GM23338 (cell line): ENCODE data around the gene AGAP1. TPM values are rescaled to one million over a fixed set of nuclear protein-coding genes. Genes with fewer than 3 reads are reported as not detected.
A peak's percentile ranks its signal among the peaks of the same experiment; 100 is the strongest.

ENCODE experiments used
- ATAC-seq: fragments of 200-7000 bp; cut with Tn5 transposase; 3 replicates; pipeline ENCODE4 v1.9.1; 2020
- DNase-seq: peaks from one replicate; pipeline ENCODE4 v3.0.0-alpha.2; 2015; ENCODE audit warnings: low spot score
- H2AFZ ChIP-seq: fragments of 200-600 bp; sonication (generic); 2 replicates; pipeline ENCODE4 v1.8.0; 2016; ENCODE audit warnings: antibody characterized with exemption, mild to moderate bottlenecking, moderate library complexity
- H3F3A ChIP-seq: fragments of 200-600 bp; sonication (generic); replicated peaks from 2 replicates; pipeline ENCODE4 v1.8.0; 2017; ENCODE audit warnings: antibody characterized with exemption, mixed run types, low read depth
- H3K27ac ChIP-seq: fragments of 200-600 bp; sonication (generic); 2 replicates; pipeline ENCODE4 v1.6.1; 2016; ENCODE audit warnings: low read depth
- H3K27me3 ChIP-seq: fragments of 200-600 bp; sonication (generic); 2 replicates; pipeline ENCODE4 v1.8.0; 2016; ENCODE audit warnings: mild to moderate bottlenecking, mixed run types, moderate library complexity; ENCODE audit not compliant: insufficient read depth
- H3K36me3 ChIP-seq: fragments of 200-600 bp; sonication (generic); 2 replicates; pipeline ENCODE4 v1.8.0; 2016; ENCODE audit warnings: mild to moderate bottlenecking; ENCODE audit not compliant: insufficient read depth
- H3K4me1 ChIP-seq: fragments of 200-600 bp; sonication (generic); 2 replicates; pipeline ENCODE4 v1.8.0; 2016; ENCODE audit warnings: mild to moderate bottlenecking, moderate library complexity; ENCODE audit not compliant: insufficient read depth
- H3K4me2 ChIP-seq: fragments of 200-600 bp; sonication (generic); 2 replicates; pipeline ENCODE4 v1.7.1; 2017; ENCODE audit warnings: mixed run types
- H3K4me3 ChIP-seq: fragments of 200-600 bp; sonication (generic); 2 replicates; pipeline ENCODE4 v1.6.1; 2016; ENCODE audit warnings: mixed run types
- H3K79me2 ChIP-seq: fragments of 200-600 bp; sonication (generic); replicated peaks from 2 replicates; pipeline ENCODE4 v1.8.0; 2017; ENCODE audit warnings: mild to moderate bottlenecking; ENCODE audit not compliant: insufficient read depth
- H3K9me2 ChIP-seq: fragments of 200-600 bp; sonication (generic); 2 replicates; pipeline ENCODE4 v1.8.0; 2017; ENCODE audit not compliant: insufficient read depth
- H4K20me1 ChIP-seq: fragments of 200-600 bp; sonication (generic); replicated peaks from 2 replicates; pipeline ENCODE4 v1.8.0; 2017; ENCODE audit warnings: mild to moderate bottlenecking; ENCODE audit not compliant: insufficient read depth
- H3K27ac Mint-ChIP-seq: 2 replicates; pipeline ENCODE4 v1.8.0; 2020; ENCODE audit warnings: inconsistent platforms, mild to moderate bottlenecking, moderate library complexity, mixed read lengths
- H3K27me3 Mint-ChIP-seq: 3 replicates; pipeline ENCODE4 v1.8.0; 2022; ENCODE audit warnings: low read depth, mild to moderate bottlenecking, moderate library complexity, mixed read lengths, inconsistent platforms; ENCODE audit not compliant: insufficient read depth, poor library complexity
- H3K36me3 Mint-ChIP-seq: 3 replicates; pipeline ENCODE4 v1.8.0; 2021; ENCODE audit warnings: low read depth, mild to moderate bottlenecking, inconsistent platforms, moderate library complexity, mixed read lengths
- H3K4me1 Mint-ChIP-seq: 3 replicates; pipeline ENCODE4 v1.8.0; 2020; ENCODE audit warnings: mild to moderate bottlenecking, inconsistent platforms, mixed read lengths
- H3K4me3 Mint-ChIP-seq: 3 replicates; pipeline ENCODE4 v1.8.0; 2021; ENCODE audit warnings: moderate library complexity, mild to moderate bottlenecking, inconsistent platforms, mixed read lengths
- H3K9me3 Mint-ChIP-seq: 3 replicates; pipeline ENCODE4 v1.8.0; 2020; ENCODE audit warnings: moderate library complexity, mild to moderate bottlenecking, inconsistent platforms, mixed read lengths
- CREB1 ChIP-seq: fragments of 250-450 bp; sonication (Bioruptor Pico); IDR thresholded peaks from 2 replicates; pipeline ENCODE4 v1.5.0; 2020; ENCODE audit warnings: low read depth, mild to moderate bottlenecking, moderate library complexity
- EZH2 ChIP-seq: fragments of 200-600 bp; sonication (generic); IDR thresholded peaks from one replicate; pipeline ENCODE4 v1.8.0; 2017; ENCODE audit warnings: antibody characterized with exemption, mild to moderate bottlenecking, low read depth; ENCODE audit not compliant: unreplicated experiment
- EZH2phosphoT487 ChIP-seq: fragments of 200-600 bp; sonication (generic); IDR thresholded peaks from one replicate; pipeline ENCODE4 v1.8.1; 2018; ENCODE audit warnings: antibody characterized with exemption; ENCODE audit not compliant: unreplicated experiment
- NANOG ChIP-seq: IDR thresholded peaks from 2 replicates; pipeline ENCODE4 v1.6.1; 2016; ENCODE audit warnings: antibody characterized with exemption, borderline replicate concordance
- POLR2AphosphoS5 ChIP-seq: IDR thresholded peaks from 2 replicates; pipeline ENCODE4 v1.6.1; 2016; ENCODE audit warnings: antibody characterized with exemption, low read depth
- ZNF114 ChIP-seq: fragments of 250-450 bp; sonication (Bioruptor Pico); IDR thresholded peaks from 2 replicates; pipeline ENCODE4 v1.5.0; 2020; ENCODE audit warnings: mild to moderate bottlenecking, moderate library complexity
- ZNF331 ChIP-seq: fragments of 250-450 bp; sonication (Bioruptor Pico); IDR thresholded peaks from 2 replicates; pipeline ENCODE4 v1.5.0; 2020; ENCODE audit warnings: low read depth, mild to moderate bottlenecking, moderate library complexity
- polyA plus RNA-seq: library from polyadenylated mRNA; unstranded; fragments of >200 nt; fragmentation: Nextera tagmentation; extraction: Ambion mirVana; gene quantifications from 2 replicates; pipeline ENCODE4 v1.2.1, GENCODE V29; 2016
- total RNA-seq: library from RNA; depleted of rRNA; stranded (reverse); fragments of >200 nt; shearing (Covaris generic); gene quantifications from 2 replicates; pipeline ENCODE4 v1.2.3, GENCODE V29; 2014
- TF ChIP-seq, protein P1 (sequence below): fragments of 250-450 bp; sonication (Bioruptor Pico); IDR thresholded peaks from 2 replicates; pipeline ENCODE4 v1.5.0; 2020; ENCODE audit warnings: mild to moderate bottlenecking, moderate library complexity
- TF ChIP-seq, protein P2 (sequence below), 2 experiments: fragments of 200-600 bp in 1 of 2; sonication (generic) in 1 of 2; conservative IDR thresholded peaks; 2 replicates each; pipeline versions ENCODE4 v1.5.1 to v1.6.1; 2016 to 2017; ENCODE audit warnings: antibody characterized with exemption in 2 of 2, low read depth in 2 of 2, mild to moderate bottlenecking in 2 of 2, moderate library complexity in 1 of 2
- TF ChIP-seq, protein P3 (sequence below): IDR thresholded peaks from 2 replicates; pipeline ENCODE4 v1.6.1; 2016; ENCODE audit warnings: antibody characterized with exemption
- TF ChIP-seq, protein P4 (sequence below): IDR thresholded peaks from one replicate; pipeline ENCODE4 v1.6.1; 2018; ENCODE audit warnings: antibody characterized with exemption; ENCODE audit not compliant: unreplicated experiment

AGAP1 gene
- total and polyA plus RNA-seq, 2 experiments from 2014 or later, result 13.3 to 27.9 TPM

DNA sequence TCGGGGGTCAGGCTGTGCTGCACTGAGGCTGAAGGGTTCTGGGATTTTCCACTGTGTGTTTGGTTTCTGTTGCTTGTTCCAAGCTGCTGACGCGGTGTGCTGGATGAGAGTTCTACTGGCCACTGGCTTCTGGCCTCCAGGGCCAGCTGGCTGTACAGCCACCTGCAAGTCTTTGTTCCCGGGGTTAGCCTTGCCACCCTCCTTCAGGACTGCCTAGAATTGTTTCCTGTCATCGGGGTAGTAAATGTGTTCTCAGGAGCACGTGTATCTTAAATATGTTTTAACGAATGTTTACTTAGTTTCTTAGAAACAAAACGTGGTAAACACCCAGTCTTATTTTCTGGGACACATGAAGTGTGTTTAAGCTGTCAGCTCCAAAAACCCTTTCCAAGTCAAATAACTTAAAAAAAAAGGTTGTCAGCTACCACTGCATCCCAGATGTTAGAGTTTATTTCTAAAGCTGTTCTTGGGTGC, 231.2 kb downstream of the AGAP1 start:
- Mint-ChIP-seq H3K27me3 (peaks cover 1% of the 10 kb centered on the region), H3K36me3 (peaks cover 11% of the 10 kb centered on the region), H3K4me3 (no peak overlapping the region), H3K9me3 (peaks cover 4% of the 10 kb centered on the region; the same call in 1 of the 3 replicates), H3K27ac (peak overlapping the region; percentile 68; the same call in 1 of the 2 replicates), H3K4me1 (peaks cover 33% of the 10 kb centered on the region)
- DNase-seq (no peak), ATAC-seq (no peak)
- no peak overlapping the region for H2AFZ ChIP-seq
- TF ChIP-seq EZH2 (no peak), NANOG (no peak), EZH2phosphoT487 (no peak), CREB1 (no peak), ZNF114 (no peak), POLR2AphosphoS5 (no peak), ZNF331 (CRISPR knock-in tag) (no peak)
- TF ChIP-seq, protein P1, sequence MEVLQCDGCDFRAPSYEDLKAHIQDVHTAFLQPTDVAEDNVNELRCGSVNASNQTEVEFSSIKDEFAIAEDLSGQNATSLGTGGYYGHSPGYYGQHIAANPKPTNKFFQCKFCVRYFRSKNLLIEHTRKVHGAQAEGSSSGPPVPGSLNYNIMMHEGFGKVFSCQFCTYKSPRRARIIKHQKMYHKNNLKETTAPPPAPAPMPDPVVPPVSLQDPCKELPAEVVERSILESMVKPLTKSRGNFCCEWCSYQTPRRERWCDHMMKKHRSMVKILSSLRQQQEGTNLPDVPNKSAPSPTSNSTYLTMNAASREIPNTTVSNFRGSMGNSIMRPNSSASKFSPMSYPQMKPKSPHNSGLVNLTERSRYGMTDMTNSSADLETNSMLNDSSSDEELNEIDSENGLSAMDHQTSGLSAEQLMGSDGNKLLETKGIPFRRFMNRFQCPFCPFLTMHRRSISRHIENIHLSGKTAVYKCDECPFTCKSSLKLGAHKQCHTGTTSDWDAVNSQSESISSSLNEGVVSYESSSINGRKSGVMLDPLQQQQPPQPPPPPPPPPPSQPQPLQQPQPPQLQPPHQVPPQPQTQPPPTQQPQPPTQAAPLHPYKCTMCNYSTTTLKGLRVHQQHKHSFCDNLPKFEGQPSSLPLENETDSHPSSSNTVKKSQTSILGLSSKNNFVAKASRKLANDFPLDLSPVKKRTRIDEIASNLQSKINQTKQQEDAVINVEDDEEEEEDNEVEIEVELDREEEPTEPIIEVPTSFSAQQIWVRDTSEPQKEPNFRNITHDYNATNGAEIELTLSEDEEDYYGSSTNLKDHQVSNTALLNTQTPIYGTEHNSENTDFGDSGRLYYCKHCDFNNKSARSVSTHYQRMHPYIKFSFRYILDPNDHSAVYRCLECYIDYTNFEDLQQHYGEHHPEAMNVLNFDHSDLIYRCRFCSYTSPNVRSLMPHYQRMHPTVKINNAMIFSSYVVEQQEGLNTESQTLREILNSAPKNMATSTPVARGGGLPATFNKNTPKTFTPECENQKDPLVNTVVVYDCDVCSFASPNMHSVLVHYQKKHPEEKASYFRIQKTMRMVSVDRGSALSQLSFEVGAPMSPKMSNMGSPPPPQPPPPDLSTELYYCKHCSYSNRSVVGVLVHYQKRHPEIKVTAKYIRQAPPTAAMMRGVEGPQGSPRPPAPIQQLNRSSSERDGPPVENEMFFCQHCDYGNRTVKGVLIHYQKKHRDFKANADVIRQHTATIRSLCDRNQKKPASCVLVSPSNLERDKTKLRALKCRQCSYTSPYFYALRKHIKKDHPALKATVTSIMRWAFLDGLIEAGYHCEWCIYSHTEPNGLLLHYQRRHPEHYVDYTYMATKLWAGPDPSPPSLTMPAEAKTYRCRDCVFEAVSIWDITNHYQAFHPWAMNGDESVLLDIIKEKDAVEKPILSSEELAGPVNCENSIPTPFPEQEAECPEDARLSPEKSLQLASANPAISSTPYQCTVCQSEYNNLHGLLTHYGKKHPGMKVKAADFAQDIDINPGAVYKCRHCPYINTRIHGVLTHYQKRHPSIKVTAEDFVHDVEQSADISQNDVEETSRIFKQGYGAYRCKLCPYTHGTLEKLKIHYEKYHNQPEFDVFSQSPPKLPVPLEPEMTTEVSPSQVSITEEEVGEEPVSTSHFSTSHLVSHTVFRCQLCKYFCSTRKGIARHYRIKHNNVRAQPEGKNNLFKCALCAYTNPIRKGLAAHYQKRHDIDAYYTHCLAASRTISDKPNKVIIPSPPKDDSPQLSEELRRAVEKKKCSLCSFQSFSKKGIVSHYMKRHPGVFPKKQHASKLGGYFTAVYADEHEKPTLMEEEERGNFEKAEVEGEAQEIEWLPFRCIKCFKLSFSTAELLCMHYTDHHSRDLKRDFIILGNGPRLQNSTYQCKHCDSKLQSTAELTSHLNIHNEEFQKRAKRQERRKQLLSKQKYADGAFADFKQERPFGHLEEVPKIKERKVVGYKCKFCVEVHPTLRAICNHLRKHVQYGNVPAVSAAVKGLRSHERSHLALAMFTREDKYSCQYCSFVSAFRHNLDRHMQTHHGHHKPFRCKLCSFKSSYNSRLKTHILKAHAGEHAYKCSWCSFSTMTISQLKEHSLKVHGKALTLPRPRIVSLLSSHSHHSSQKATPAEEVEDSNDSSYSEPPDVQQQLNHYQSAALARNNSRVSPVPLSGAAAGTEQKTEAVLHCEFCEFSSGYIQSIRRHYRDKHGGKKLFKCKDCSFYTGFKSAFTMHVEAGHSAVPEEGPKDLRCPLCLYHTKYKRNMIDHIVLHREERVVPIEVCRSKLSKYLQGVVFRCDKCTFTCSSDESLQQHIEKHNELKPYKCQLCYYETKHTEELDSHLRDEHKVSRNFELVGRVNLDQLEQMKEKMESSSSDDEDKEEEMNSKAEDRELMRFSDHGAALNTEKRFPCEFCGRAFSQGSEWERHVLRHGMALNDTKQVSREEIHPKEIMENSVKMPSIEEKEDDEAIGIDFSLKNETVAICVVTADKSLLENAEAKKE, result no peak
- TF ChIP-seq, protein P2, sequence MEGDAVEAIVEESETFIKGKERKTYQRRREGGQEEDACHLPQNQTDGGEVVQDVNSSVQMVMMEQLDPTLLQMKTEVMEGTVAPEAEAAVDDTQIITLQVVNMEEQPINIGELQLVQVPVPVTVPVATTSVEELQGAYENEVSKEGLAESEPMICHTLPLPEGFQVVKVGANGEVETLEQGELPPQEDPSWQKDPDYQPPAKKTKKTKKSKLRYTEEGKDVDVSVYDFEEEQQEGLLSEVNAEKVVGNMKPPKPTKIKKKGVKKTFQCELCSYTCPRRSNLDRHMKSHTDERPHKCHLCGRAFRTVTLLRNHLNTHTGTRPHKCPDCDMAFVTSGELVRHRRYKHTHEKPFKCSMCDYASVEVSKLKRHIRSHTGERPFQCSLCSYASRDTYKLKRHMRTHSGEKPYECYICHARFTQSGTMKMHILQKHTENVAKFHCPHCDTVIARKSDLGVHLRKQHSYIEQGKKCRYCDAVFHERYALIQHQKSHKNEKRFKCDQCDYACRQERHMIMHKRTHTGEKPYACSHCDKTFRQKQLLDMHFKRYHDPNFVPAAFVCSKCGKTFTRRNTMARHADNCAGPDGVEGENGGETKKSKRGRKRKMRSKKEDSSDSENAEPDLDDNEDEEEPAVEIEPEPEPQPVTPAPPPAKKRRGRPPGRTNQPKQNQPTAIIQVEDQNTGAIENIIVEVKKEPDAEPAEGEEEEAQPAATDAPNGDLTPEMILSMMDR (conservative IDR thresholded peaks at IDR 0.05; ENCODE audit: low read depth in 2 of 2), result no peak
- TF ChIP-seq, protein P3, sequence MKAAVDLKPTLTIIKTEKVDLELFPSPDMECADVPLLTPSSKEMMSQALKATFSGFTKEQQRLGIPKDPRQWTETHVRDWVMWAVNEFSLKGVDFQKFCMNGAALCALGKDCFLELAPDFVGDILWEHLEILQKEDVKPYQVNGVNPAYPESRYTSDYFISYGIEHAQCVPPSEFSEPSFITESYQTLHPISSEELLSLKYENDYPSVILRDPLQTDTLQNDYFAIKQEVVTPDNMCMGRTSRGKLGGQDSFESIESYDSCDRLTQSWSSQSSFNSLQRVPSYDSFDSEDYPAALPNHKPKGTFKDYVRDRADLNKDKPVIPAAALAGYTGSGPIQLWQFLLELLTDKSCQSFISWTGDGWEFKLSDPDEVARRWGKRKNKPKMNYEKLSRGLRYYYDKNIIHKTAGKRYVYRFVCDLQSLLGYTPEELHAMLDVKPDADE, result no peak
- TF ChIP-seq, protein P4, sequence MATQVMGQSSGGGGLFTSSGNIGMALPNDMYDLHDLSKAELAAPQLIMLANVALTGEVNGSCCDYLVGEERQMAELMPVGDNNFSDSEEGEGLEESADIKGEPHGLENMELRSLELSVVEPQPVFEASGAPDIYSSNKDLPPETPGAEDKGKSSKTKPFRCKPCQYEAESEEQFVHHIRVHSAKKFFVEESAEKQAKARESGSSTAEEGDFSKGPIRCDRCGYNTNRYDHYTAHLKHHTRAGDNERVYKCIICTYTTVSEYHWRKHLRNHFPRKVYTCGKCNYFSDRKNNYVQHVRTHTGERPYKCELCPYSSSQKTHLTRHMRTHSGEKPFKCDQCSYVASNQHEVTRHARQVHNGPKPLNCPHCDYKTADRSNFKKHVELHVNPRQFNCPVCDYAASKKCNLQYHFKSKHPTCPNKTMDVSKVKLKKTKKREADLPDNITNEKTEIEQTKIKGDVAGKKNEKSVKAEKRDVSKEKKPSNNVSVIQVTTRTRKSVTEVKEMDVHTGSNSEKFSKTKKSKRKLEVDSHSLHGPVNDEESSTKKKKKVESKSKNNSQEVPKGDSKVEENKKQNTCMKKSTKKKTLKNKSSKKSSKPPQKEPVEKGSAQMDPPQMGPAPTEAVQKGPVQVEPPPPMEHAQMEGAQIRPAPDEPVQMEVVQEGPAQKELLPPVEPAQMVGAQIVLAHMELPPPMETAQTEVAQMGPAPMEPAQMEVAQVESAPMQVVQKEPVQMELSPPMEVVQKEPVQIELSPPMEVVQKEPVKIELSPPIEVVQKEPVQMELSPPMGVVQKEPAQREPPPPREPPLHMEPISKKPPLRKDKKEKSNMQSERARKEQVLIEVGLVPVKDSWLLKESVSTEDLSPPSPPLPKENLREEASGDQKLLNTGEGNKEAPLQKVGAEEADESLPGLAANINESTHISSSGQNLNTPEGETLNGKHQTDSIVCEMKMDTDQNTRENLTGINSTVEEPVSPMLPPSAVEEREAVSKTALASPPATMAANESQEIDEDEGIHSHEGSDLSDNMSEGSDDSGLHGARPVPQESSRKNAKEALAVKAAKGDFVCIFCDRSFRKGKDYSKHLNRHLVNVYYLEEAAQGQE, result no peak
- H4K20me1 ChIP-seq, result 0 out of 2 replicates have a peak, but pooled peaks cover 3% of the 10 kb centered on the region
- no peak overlapping the region for H3K27ac ChIP-seq
- H3K36me3 ChIP-seq, result no peaks in the 10 kb centered on the region
- no peaks in the 10 kb centered on the region for H3K27me3 ChIP-seq
- no peaks in the 10 kb centered on the region; the same call in none of the 2 replicates for H3K79me2 ChIP-seq
- no peaks in the 10 kb centered on the region for H3F3A ChIP-seq
- H3K9me2 ChIP-seq, result no peaks in the 10 kb centered on the region
- H3K4me2 ChIP-seq, result no peak overlapping the region
- no peak overlapping the region for H3K4me3 ChIP-seq
- H3K4me1 ChIP-seq, result no peaks in the 10 kb centered on the region
